ENCODE data around the gene FADS3. TPM values are rescaled to one million over a fixed set of nuclear protein-coding genes. Genes with fewer than 3 reads are reported as not detected.

The FADS3 gene
- total and polyA plus RNA-seq, 9 of the 15 experiments (the other 6 are each of a cell fraction or from before 2014, with no cell fraction given), result 0.97 to 148 (median 92.7) TPM

GRCh38 chr11:61834278-61835048 is 56.9 kb downstream of the FADS3 start (continued):
- TF ChIP-seq GTF3C2 (IDR thresholded peaks at IDR 0.05; ENCODE audit: borderline replicate concordance, extremely low read depth, insufficient read length), result no peak
- TF ChIP-seq MGA (IDR thresholded peaks at IDR 0.05), result peak; percentile 77
- TF ChIP-seq CREB5 (CRISPR knock-in tag; IDR thresholded peaks at IDR 0.05), result no peak
- no peak; the same call in 1 of the 2 replicates for TF ChIP-seq ESRRA (IDR thresholded peaks at IDR 0.05; ENCODE audit: borderline replicate concordance, low read depth)
- no peak for TF ChIP-seq CTCF (IDR thresholded peaks at IDR 0.05 in 2 of 3, conservative IDR thresholded peaks at IDR 0.05 in 1 of 3; ENCODE audit: insufficient read depth in 2 of 3, low read depth in 1 of 3, low read length in 3 of 3)
- TF ChIP-seq EHMT2 (IDR thresholded peaks at IDR 0.05), result peak; percentile 63; the same call in 1 of the 2 replicates
- TF ChIP-seq ZNF124 (CRISPR knock-in tag; IDR thresholded peaks at IDR 0.05), result no peak
- peak; percentile 87 for TF ChIP-seq ZNF311 (CRISPR knock-in tag; IDR thresholded peaks at IDR 0.05)

Measured in K562 (cell line).